DND-41 (cell line): Measurements from ENCODE around the gene TMF1.

Experiments
- CTCF ChIP-seq: IDR thresholded peaks from 2 replicates; pipeline ENCODE4 v1.5.1; 2012; ENCODE audit warnings: borderline replicate concordance, low read length, moderate library complexity, mild to moderate bottlenecking; ENCODE audit not compliant: poor library complexity, severe bottlenecking; ENCODE audit errors: extremely low read depth
- EZH2 ChIP-seq: IDR thresholded peaks from 3 replicates; pipeline ENCODE4 v1.6.1; 2012; ENCODE audit warnings: borderline replicate concordance, low read depth, mild to moderate bottlenecking, moderate library complexity, low read length, inconsistent platforms; ENCODE audit not compliant: severe bottlenecking

- TF ChIP-seq CTCF (no peak), EZH2 (no peak)
Observed at GRCh38 chr3:69092030-69092516, 39.9 kb upstream of the TMF1 start.
